Measurements from ENCODE around the gene TOX3. TPM values are rescaled to one million over a fixed set of nuclear protein-coding genes. Genes with fewer than 3 reads are reported as not detected.

Gene TOX3
- total and polyA plus RNA-seq, 5 donors from 2014 or later = not detected

DNA sequence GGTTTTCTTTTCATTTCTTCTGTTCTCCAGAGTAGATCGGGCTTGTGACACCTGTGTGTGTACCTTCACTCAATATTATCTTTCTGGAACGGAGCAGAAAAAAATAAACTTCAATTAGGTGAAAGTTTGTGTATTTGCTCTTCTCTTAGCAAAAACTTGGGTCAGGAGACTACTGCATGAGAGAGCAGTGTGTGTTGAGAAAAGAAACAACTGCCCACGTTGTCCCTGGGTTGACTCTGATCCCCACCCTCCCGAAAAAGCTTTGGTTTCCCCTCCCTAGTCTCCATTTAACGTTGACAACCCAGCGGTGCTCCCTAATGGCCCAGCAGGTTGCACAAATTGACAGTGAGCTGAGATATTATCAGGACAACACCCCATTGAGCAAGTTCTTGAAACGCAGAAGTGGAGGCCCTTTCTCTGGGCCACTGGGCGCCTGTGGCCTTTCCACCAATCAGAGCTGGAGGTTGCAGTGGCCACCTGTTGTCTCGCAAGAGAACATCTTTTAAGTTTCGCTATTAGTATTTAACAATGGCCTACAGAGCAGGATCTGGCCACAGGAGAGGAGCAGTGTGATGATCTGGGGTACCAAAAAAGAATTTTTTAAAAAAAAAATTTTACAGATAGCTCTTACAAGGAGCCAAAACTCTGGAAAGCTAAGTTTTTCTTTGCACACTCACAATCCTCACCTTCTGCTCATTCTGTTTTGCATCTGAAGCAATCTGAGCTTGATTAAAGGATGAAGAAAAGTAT is 1.5 kb upstream of the TOX3 start:
- Mint-ChIP-seq H3K4me1 (peaks cover 0 to 4% (median under 1%) of the 10 kb centered on the region in 4 donors), H3K27ac (no peak overlapping the region), H3K4me3 (peak overlapping the region in 1 of 4 donors; percentile 15), H3K9me3 (peaks cover 0 to 11% (median 1%) of the 10 kb centered on the region in 7 donors), H3K27me3 (peaks cover 43% of the 10 kb centered on the region), H3K36me3 (no peaks in the 10 kb centered on the region)
- peaks cover 9% of the 10 kb centered on the region for H3K27me3 ChIP-seq (ENCODE audit: control insufficient read depth, insufficient read depth, low read length)
- H3K27ac ChIP-seq (ENCODE audit: insufficient read depth, low read length, poor library complexity, severe bottlenecking) = no peak overlapping the region
- DNase-seq (no peak), ATAC-seq (ENCODE audit: low read depth in 2 of 2) (no peak)
- H3K36me3 ChIP-seq (ENCODE audit: control insufficient read depth, insufficient read depth, low read length) = no peaks in the 10 kb centered on the region
- H3K4me1 ChIP-seq (ENCODE audit: control insufficient read depth, insufficient read depth, low read length, poor library complexity, severe bottlenecking) = no peaks in the 10 kb centered on the region
- no peaks in the 10 kb centered on the region for H3K9me3 ChIP-seq (ENCODE audit: control insufficient read depth in 2 of 2, low read length in 2 of 2)
- no peak overlapping the region for H3K4me3 ChIP-seq (ENCODE audit: low read depth, low read length)

DNA sequence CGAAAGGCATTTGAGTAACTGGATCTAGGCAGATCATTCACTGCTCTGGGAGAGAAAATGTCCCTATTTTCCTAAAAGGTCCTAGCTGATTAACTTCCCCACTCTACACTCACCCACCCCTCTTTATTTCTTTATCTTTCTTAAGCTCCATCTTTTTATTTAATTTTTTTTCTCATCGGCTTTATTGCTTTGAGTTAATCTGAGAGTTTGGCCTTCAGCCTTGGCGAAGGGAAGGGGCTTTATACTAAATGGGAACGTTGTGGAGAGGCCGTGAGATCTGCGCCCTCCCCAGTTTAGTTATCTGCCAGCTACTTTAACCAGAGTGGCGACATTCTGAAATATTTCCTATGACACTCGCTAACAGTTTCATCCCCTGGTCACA is 882 bp upstream of the TOX3 start:
- Mint-ChIP-seq H3K4me3 (no peak overlapping the region), H3K9me3 (peaks cover 0 to 9% (median 0%) of the 10 kb centered on the region in 7 donors), H3K4me1 (peaks cover 0 to 4% (median under 1%) of the 10 kb centered on the region in 4 donors), H3K36me3 (no peaks in the 10 kb centered on the region), H3K27ac (no peak overlapping the region), H3K27me3 (peaks cover 43% of the 10 kb centered on the region)
- H3K27ac ChIP-seq (ENCODE audit: insufficient read depth, low read length, poor library complexity, severe bottlenecking) = no peak overlapping the region
- peaks cover 9% of the 10 kb centered on the region for H3K27me3 ChIP-seq (ENCODE audit: control insufficient read depth, insufficient read depth, low read length)
- no peak overlapping the region for H3K4me3 ChIP-seq (ENCODE audit: low read depth, low read length)
- H3K9me3 ChIP-seq (ENCODE audit: control insufficient read depth in 2 of 2, low read length in 2 of 2) = no peaks in the 10 kb centered on the region
- no peaks in the 10 kb centered on the region for H3K36me3 ChIP-seq (ENCODE audit: control insufficient read depth, insufficient read depth, low read length)
- ATAC-seq (ENCODE audit: low read depth in 2 of 2) (no peak), DNase-seq (no peak)
- H3K4me1 ChIP-seq (ENCODE audit: control insufficient read depth, insufficient read depth, low read length, poor library complexity, severe bottlenecking) = no peaks in the 10 kb centered on the region

GRCh38 chr16:52546291-52547003 is 496 bp downstream of the TOX3 start:
- H3K9me3 Mint-ChIP-seq = peaks cover 0 to 9% (median 0%) of the 10 kb centered on the region in 7 donors
- DNase-seq (no peak), ATAC-seq (ENCODE audit: low read depth in 2 of 2) (no peak)
- no peaks in the 10 kb centered on the region for H3K4me1 ChIP-seq (ENCODE audit: control insufficient read depth, insufficient read depth, low read length, poor library complexity, severe bottlenecking)
- no peak overlapping the region for H3K27ac ChIP-seq (ENCODE audit: insufficient read depth, low read length, poor library complexity, severe bottlenecking)
- H3K36me3 Mint-ChIP-seq = no peaks in the 10 kb centered on the region
- peaks cover 43% of the 10 kb centered on the region for H3K27me3 Mint-ChIP-seq
- H3K4me3 Mint-ChIP-seq = no peak overlapping the region
- H3K4me1 Mint-ChIP-seq = peaks cover 0 to 4% (median under 1%) of the 10 kb centered on the region in 4 donors
- H3K27ac Mint-ChIP-seq = no peak overlapping the region
- H3K36me3 ChIP-seq (ENCODE audit: control insufficient read depth, insufficient read depth, low read length) = no peaks in the 10 kb centered on the region
- no peaks in the 10 kb centered on the region for H3K9me3 ChIP-seq (ENCODE audit: control insufficient read depth in 2 of 2, low read length in 2 of 2)
- H3K27me3 ChIP-seq (ENCODE audit: control insufficient read depth, insufficient read depth, low read length) = peaks cover 9% of the 10 kb centered on the region
- no peak overlapping the region for H3K4me3 ChIP-seq (ENCODE audit: low read depth, low read length)

DNA sequence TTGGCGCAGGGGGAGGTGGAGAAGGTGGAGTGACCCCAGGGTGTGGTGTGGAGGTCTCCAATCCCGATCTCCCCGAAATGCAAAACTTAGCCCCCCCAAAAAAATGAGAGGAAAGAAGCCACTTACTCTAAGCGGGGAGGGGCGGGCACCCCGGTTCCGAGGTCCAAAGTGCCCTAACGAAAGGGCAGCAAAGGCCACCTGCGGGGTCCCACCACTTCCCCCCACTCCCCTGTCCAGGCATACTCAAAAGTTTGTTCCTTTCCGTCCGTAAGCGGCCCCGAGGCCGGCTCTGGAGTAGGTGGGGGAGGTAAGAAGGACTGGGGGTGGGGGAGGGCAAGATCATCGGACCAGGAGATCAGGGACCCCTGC is 1.1 kb downstream of the TOX3 start:
- ATAC-seq (ENCODE audit: low read depth in 2 of 2) (no peak), DNase-seq (no peak)
- Histone ChIP-seq H3K36me3 (ENCODE audit: control insufficient read depth, insufficient read depth, low read length) (no peaks in the 10 kb centered on the region), H3K27ac (ENCODE audit: insufficient read depth, low read length, poor library complexity, severe bottlenecking) (no peak overlapping the region), H3K4me3 (ENCODE audit: low read depth, low read length) (no peak overlapping the region), H3K9me3 (ENCODE audit: control insufficient read depth in 2 of 2, low read length in 2 of 2) (no peaks in the 10 kb centered on the region), H3K4me1 (ENCODE audit: control insufficient read depth, insufficient read depth, low read length, poor library complexity, severe bottlenecking) (no peaks in the 10 kb centered on the region), H3K27me3 (ENCODE audit: control insufficient read depth, insufficient read depth, low read length) (peaks cover 9% of the 10 kb centered on the region)
- Mint-ChIP-seq H3K27ac (no peak overlapping the region), H3K4me3 (no peak overlapping the region), H3K36me3 (no peaks in the 10 kb centered on the region), H3K27me3 (peaks cover 40% of the 10 kb centered on the region), H3K9me3 (peaks cover 0 to 9% (median 0%) of the 10 kb centered on the region in 7 donors), H3K4me1 (peaks cover 0 to 4% (median under 1%) of the 10 kb centered on the region in 4 donors)

DNA sequence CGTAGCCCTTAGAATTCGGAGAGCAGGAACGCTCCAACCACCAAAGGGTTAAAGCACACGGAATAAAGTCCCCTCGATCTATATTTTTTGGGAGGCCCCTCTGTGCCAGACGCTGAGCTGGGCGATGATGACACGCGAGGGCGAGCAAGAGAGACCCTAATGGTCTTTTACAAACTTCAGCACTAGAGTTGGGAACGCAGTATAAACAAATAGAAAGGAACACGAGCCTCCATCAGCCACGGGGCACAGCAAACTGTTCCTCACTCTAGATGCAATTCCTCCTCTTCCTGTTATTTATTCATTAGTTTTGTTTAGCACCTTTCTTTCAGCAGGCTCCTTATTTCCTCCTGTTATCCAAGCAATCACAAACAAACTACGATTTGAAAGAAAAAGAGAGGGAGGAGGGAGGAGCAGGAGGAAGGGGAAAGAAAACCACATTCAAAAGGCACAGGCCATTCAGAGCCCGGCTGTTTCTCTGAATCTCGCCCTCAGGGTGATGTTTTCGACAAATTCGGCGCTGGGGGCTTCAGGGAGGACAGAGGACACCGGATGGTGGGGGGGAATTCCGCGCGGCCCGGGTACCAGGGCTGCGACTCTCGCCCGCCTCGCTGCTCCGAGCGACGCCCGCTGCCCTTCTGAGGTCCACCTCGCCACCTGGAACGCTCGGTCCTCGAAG is 1.6 kb downstream of the TOX3 start:
- Mint-ChIP-seq H3K4me1 (peaks cover 0 to 4% (median under 1%) of the 10 kb centered on the region in 4 donors), H3K36me3 (no peaks in the 10 kb centered on the region), H3K27ac (no peak overlapping the region), H3K27me3 (peaks cover 39% of the 10 kb centered on the region), H3K4me3 (no peak overlapping the region), H3K9me3 (peaks cover 0 to 9% (median 0%) of the 10 kb centered on the region in 7 donors)
- no peak overlapping the region for H3K4me3 ChIP-seq (ENCODE audit: low read depth, low read length)
- DNase-seq (no peak), ATAC-seq (ENCODE audit: low read depth in 2 of 2) (no peak)
- H3K4me1 ChIP-seq (ENCODE audit: control insufficient read depth, insufficient read depth, low read length, poor library complexity, severe bottlenecking) = no peaks in the 10 kb centered on the region
- H3K27ac ChIP-seq (ENCODE audit: insufficient read depth, low read length, poor library complexity, severe bottlenecking) = no peak overlapping the region
- H3K9me3 ChIP-seq (ENCODE audit: control insufficient read depth in 2 of 2, low read length in 2 of 2) = no peaks in the 10 kb centered on the region
- H3K27me3 ChIP-seq (ENCODE audit: control insufficient read depth, insufficient read depth, low read length) = peaks cover 9% of the 10 kb centered on the region
- H3K36me3 ChIP-seq (ENCODE audit: control insufficient read depth, insufficient read depth, low read length) = no peaks in the 10 kb centered on the region

- Histone ChIP-seq H3K4me1 (ENCODE audit: control insufficient read depth, insufficient read depth, low read length, poor library complexity, severe bottlenecking) (no peaks in the 10 kb centered on the region), H3K4me3 (ENCODE audit: low read depth, low read length) (no peak overlapping the region), H3K27me3 (ENCODE audit: control insufficient read depth, insufficient read depth, low read length) (peaks cover 9% of the 10 kb centered on the region), H3K36me3 (ENCODE audit: control insufficient read depth, insufficient read depth, low read length) (no peaks in the 10 kb centered on the region), H3K9me3 (ENCODE audit: control insufficient read depth in 2 of 2, low read length in 2 of 2) (no peaks in the 10 kb centered on the region), H3K27ac (ENCODE audit: insufficient read depth, low read length, poor library complexity, severe bottlenecking) (no peak overlapping the region)
- Mint-ChIP-seq H3K27ac (no peak overlapping the region), H3K4me1 (peaks cover 0 to 4% (median under 1%) of the 10 kb centered on the region in 4 donors), H3K9me3 (peaks cover 0 to 10% (median under 1%) of the 10 kb centered on the region in 7 donors), H3K27me3 (peaks cover 37% of the 10 kb centered on the region), H3K4me3 (no peak overlapping the region), H3K36me3 (no peaks in the 10 kb centered on the region)
- ATAC-seq (ENCODE audit: low read depth in 2 of 2) = no peak
- no peak for DNase-seq
Measured at GRCh38 chr16:52544703-52545102, 2.2 kb downstream of the TOX3 start.

- H3K9me3 ChIP-seq (ENCODE audit: control insufficient read depth in 2 of 2, low read length in 2 of 2) = no peaks in the 10 kb centered on the region
- H3K4me3 ChIP-seq (ENCODE audit: low read depth, low read length) = no peak overlapping the region
- no peak for ATAC-seq (ENCODE audit: low read depth in 2 of 2)
- no peak for DNase-seq
- Mint-ChIP-seq H3K36me3 (no peaks in the 10 kb centered on the region), H3K4me3 (no peak overlapping the region), H3K9me3 (peaks cover 0 to 11% (median 0%) of the 10 kb centered on the region in 7 donors), H3K27me3 (peaks cover 26% of the 10 kb centered on the region), H3K4me1 (peaks cover 0 to 4% (median under 1%) of the 10 kb centered on the region in 4 donors), H3K27ac (no peak overlapping the region)
- H3K27me3 ChIP-seq (ENCODE audit: control insufficient read depth, insufficient read depth, low read length) = peaks cover 7% of the 10 kb centered on the region
- no peaks in the 10 kb centered on the region for H3K4me1 ChIP-seq (ENCODE audit: control insufficient read depth, insufficient read depth, low read length, poor library complexity, severe bottlenecking)
- no peaks in the 10 kb centered on the region for H3K36me3 ChIP-seq (ENCODE audit: control insufficient read depth, insufficient read depth, low read length)
- no peak overlapping the region for H3K27ac ChIP-seq (ENCODE audit: insufficient read depth, low read length, poor library complexity, severe bottlenecking)
Measured at GRCh38 chr16:52543654-52544053, 3.3 kb downstream of the TOX3 start.
